ENCODE results near the gene KLF16. TPM values are rescaled to one million over a fixed set of nuclear protein-coding genes. Genes with fewer than 3 reads are reported as not detected.
A peak's percentile ranks its signal among the peaks of the same experiment; 100 is the strongest.

KLF16 gene
- total and polyA plus RNA-seq, 9 of the 15 experiments (the other 6 are each of a cell fraction or from before 2014, with no cell fraction given) = 0.04 to 60.4 (median 6.8) TPM

DNA sequence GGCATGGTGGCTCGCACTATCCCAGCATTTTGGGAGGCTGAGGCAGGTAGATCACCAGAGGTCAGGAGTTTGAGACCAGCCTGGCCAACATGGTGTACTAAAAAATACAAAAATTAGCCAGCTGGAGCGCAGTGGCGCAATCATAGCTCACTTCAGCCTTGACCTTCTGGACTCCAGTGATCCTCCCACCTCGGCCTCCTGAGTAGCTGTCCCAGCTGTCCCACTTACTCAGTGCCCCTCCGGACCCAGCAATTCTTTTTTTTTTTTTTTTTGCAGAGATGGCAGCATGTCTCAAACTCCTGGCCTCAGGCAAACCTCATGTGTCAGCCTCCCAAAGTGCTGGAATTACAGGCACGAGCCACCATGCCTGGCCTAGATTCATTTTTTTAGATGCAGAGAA is 39.5 kb upstream of the KLF16 start:
- POLR2A ChIA-PET = no interaction called here
- peaks cover 15% of the 10 kb centered on the region; the same call in 1 of the 3 replicates for H3K36me3 ChIP-seq (ENCODE audit: control insufficient read depth, insufficient read depth, low read length)
- no peak for FAIRE-seq
- no peaks in the 10 kb centered on the region for H3K9me3 ChIP-seq (replicated peaks; ENCODE audit: control insufficient read depth, insufficient read depth, low read depth, low read length)
- H3K79me2 ChIP-seq (ENCODE audit: control insufficient read depth, insufficient read depth, low read length) = peaks cover 25% of the 10 kb centered on the region
- in situ Hi-C loops (cut with MboI) = no loop called here
- H3K4me1 ChIP-seq (replicated peaks in 1 of 2; ENCODE audit: control insufficient read depth in 2 of 2, insufficient read depth in 2 of 2, low read length in 2 of 2) = peaks cover 16 to 40% of the 10 kb centered on the region in 2 experiments; a peak in 4 of 5 replicates
- BruUV-seq (replicated peaks) = no TSS peak
- no peak overlapping the region for H2AFZ ChIP-seq (ENCODE audit: low read depth, low read length)
- no peak overlapping the region for H3K4me3 ChIP-seq
- no peak overlapping the region for H3K4me2 ChIP-seq (ENCODE audit: insufficient read depth, low read length)
- TF ChIP-seq CEBPB (tag; IDR thresholded peaks at IDR 0.05) (peak; percentile 53), SIRT6 (IDR thresholded peaks at IDR 0.05; ENCODE audit: low read depth, low read length) (no peak), CEBPG (CRISPR knock-in tag; IDR thresholded peaks at IDR 0.05) (peak; percentile 21; the same call in 1 of the 2 replicates), CEBPG (tag; conservative IDR thresholded peaks at IDR 0.05 in 1 of 2, IDR thresholded peaks at IDR 0.05 in 1 of 2) (no peak), MYNN (IDR thresholded peaks at IDR 0.05) (no peak), MYNN (CRISPR knock-in tag; IDR thresholded peaks at IDR 0.05) (no peak)
- intact Hi-C loops (cut with micrococcal nuclease) = no loop called here
- 88% methylated on average over 6 of the region's 6 CpGs for WGBS (ENCODE audit: insufficient coverage, low coverage, missing lambda C conversion rate)
- CTCF ChIA-PET (ENCODE audit: low intra/inter-chr PET ratio) = no interaction called here
- H3K27ac ChIP-seq (ENCODE audit: extremely low read depth, low read depth, low read length) = no peak overlapping the region
- H3K27me3 ChIP-seq (ENCODE audit: control insufficient read depth in 2 of 2, insufficient read depth in 2 of 2, low read length in 2 of 2) = no peaks in the 10 kb centered on the region
- DNase-seq (ENCODE audit: extremely low read depth in 1 of 4, low spot score in 3 of 4) = no peak
- no peak for ATAC-seq
- H3K9me1 ChIP-seq (ENCODE audit: control insufficient read depth, insufficient read depth, low read length) = no peaks in the 10 kb centered on the region
- no peak overlapping the region for H3K9ac ChIP-seq (ENCODE audit: insufficient read depth in 1 of 2, low read depth in 2 of 2, low read length in 2 of 2)
- no peaks in the 10 kb centered on the region for H4K20me1 ChIP-seq (replicated peaks; ENCODE audit: control insufficient read depth, insufficient read depth, low read length)

DNA sequence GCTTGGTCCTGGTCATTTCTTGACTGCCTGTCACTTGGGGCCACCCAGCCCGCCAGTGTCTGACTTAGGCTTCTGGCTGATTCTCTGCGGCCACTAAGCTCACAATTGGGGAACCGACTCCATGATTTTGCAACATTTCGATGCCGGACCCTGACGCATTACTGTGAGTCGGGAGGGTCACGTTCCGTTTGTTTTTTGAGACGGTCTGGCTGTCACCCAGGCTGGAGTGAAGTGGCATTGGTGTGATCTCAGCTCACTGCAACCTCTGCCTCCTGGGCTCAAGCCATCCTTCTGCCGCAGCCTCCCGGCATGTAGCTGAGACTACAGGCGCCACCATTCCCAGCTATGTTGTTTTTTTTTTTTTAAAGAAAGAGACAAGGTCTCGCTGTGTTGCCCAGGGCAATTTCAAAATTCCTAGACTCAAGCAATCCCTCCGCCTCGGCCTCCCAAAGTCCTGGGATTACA is 38.6 kb upstream of the KLF16 start:
- in situ Hi-C loops (cut with MboI) = no loop called here
- Histone ChIP-seq H2AFZ (ENCODE audit: low read depth, low read length) (no peak overlapping the region), H3K79me2 (ENCODE audit: control insufficient read depth, insufficient read depth, low read length) (peaks cover 16% of the 10 kb centered on the region), H3K4me2 (ENCODE audit: insufficient read depth, low read length) (no peak overlapping the region), H3K9me1 (ENCODE audit: control insufficient read depth, insufficient read depth, low read length) (no peaks in the 10 kb centered on the region), H3K27ac (ENCODE audit: extremely low read depth, low read depth, low read length) (no peak overlapping the region), H4K20me1 (replicated peaks; ENCODE audit: control insufficient read depth, insufficient read depth, low read length) (no peaks in the 10 kb centered on the region), H3K4me3 (no peak overlapping the region), H3K27me3 (ENCODE audit: control insufficient read depth in 2 of 2, insufficient read depth in 2 of 2, low read length in 2 of 2) (no peaks in the 10 kb centered on the region), H3K36me3 (ENCODE audit: control insufficient read depth, insufficient read depth, low read length) (peaks cover 9% of the 10 kb centered on the region; the same call in 1 of the 3 replicates), H3K9me3 (replicated peaks; ENCODE audit: control insufficient read depth, insufficient read depth, low read depth, low read length) (no peaks in the 10 kb centered on the region), H3K9ac (ENCODE audit: insufficient read depth in 1 of 2, low read depth in 2 of 2, low read length in 2 of 2) (peak overlapping the region in 1 of 2 experiments; percentile 65; a peak in 1 of 4 replicates), H3K4me1 (replicated peaks in 1 of 2; ENCODE audit: control insufficient read depth in 2 of 2, insufficient read depth in 2 of 2, low read length in 2 of 2) (peaks cover 16 to 38% of the 10 kb centered on the region in 2 experiments; a peak in 4 of 5 replicates)
- WGBS (ENCODE audit: insufficient coverage, low coverage, missing lambda C conversion rate) = 93% methylated on average over 16 of the region's 16 CpGs
- FAIRE-seq (no peak), ATAC-seq (no peak), DNase-seq (ENCODE audit: extremely low read depth in 1 of 4, low spot score in 3 of 4) (no peak)
- ChIA-PET POLR2A (interaction anchor here (0.7 kb wide), 1 partner anchor 616 kb away, joined by 3 read pairs; no protein-coding TSS in a partner anchor), CTCF (ENCODE audit: low intra/inter-chr PET ratio) (no interaction called here)
- BruUV-seq (replicated peaks) = no TSS peak
- intact Hi-C loops (cut with micrococcal nuclease) = no loop called here
- TF ChIP-seq, protein P1, sequence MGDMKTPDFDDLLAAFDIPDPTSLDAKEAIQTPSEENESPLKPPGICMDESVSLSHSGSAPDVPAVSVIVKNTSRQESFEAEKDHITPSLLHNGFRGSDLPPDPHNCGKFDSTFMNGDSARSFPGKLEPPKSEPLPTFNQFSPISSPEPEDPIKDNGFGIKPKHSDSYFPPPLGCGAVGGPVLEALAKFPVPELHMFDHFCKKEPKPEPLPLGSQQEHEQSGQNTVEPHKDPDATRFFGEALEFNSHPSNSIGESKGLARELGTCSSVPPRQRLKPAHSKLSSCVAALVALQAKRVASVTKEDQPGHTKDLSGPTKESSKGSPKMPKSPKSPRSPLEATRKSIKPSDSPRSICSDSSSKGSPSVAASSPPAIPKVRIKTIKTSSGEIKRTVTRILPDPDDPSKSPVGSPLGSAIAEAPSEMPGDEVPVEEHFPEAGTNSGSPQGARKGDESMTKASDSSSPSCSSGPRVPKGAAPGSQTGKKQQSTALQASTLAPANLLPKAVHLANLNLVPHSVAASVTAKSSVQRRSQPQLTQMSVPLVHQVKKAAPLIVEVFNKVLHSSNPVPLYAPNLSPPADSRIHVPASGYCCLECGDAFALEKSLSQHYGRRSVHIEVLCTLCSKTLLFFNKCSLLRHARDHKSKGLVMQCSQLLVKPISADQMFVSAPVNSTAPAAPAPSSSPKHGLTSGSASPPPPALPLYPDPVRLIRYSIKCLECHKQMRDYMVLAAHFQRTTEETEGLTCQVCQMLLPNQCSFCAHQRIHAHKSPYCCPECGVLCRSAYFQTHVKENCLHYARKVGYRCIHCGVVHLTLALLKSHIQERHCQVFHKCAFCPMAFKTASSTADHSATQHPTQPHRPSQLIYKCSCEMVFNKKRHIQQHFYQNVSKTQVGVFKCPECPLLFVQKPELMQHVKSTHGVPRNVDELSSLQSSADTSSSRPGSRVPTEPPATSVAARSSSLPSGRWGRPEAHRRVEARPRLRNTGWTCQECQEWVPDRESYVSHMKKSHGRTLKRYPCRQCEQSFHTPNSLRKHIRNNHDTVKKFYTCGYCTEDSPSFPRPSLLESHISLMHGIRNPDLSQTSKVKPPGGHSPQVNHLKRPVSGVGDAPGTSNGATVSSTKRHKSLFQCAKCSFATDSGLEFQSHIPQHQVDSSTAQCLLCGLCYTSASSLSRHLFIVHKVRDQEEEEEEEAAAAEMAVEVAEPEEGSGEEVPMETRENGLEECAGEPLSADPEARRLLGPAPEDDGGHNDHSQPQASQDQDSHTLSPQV (IDR thresholded peaks at IDR 0.05) = no peak
